Adrenal gland (tissue), 5 donors: ENCODE results near the gene PHF3.

Experiments used
- CTCF ChIP-seq, 6 experiments: fragments of 450-650 bp in 4 of 6; fragments of 200-600 bp in 2 of 6; sonication (generic) in 1 of 6; IDR thresholded peaks; 1 replicate in 5 of 6; 2 replicates in 1 of 6; pipeline versions ENCODE4 v1.5.1 to v1.8.0; 2016 to 2021; ENCODE audit warnings: antibody characterized with exemption in 6 of 6, mild to moderate bottlenecking in 2 of 6, moderate library complexity in 1 of 6
- POLR2A ChIP-seq, 2 donors: fragments of 450-650 bp; IDR thresholded peaks; one replicate each; pipeline ENCODE4 v1.6.1; 2017; ENCODE audit warnings: antibody characterized with exemption in 2 of 2, mild to moderate bottlenecking in 2 of 2, moderate library complexity in 1 of 2
- donor health status: DM: no; HTN: no; CAD: no.

DNA sequence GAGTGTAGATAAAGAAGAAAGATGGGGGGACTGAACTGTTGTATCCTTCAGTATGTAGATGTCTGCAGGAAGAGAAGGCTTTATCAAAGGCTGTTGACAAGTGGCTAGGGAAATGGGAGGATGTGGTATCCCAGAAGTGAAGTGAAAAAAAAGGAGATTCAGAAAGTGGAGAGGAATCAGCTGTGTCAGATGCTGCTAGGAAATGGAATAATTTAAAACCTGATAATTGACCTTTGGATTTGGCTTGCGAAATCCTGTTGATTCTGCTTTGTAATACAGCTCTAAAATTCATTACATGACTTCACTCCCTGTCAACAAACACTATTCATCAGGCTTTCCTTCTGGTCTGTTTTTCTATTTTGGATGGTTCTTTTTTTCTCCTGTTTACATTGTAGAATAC, 41.7 kb downstream of the PHF3 start:
- TF ChIP-seq CTCF (IDR thresholded peaks at IDR 0.05) (no peak), POLR2A (IDR thresholded peaks at IDR 0.05) (no peak)
